ENCODE data around the gene TTC7B. TPM values are rescaled to one million over a fixed set of nuclear protein-coding genes. Genes with fewer than 3 reads are reported as not detected.

TTC7B gene
- total and polyA plus RNA-seq, 2 of the 13 experiments (the other 11 are each of a cell fraction or from before 2014, with no cell fraction given), result 1.3 to 3.2 TPM

- ATAC-seq (no peak), DNase-seq (ENCODE audit: low spot score) (no peak), FAIRE-seq (no peak)
- Histone ChIP-seq H3K4me3 (replicated peaks in 1 of 3; ENCODE audit: insufficient read depth in 1 of 3, low read depth in 2 of 3, low read length in 3 of 3) (no peak overlapping the region), H3K36me3 (replicated peaks in 1 of 2; ENCODE audit: control insufficient read depth in 1 of 2, insufficient read depth in 2 of 2, low read length in 2 of 2) (no peaks in the 10 kb centered on the region), H3K4me1 (ENCODE audit: insufficient read depth, low read length) (no peaks in the 10 kb centered on the region), H2AFZ (ENCODE audit: low read length) (no peak overlapping the region), H4K20me1 (ENCODE audit: insufficient read depth, low read length) (no peaks in the 10 kb centered on the region), H3K27ac (ENCODE audit: extremely low read length, insufficient read depth, low read length) (no peak overlapping the region), H3K79me2 (ENCODE audit: insufficient read depth, low read length) (no peaks in the 10 kb centered on the region), H3K9ac (ENCODE audit: insufficient read depth, low read depth, low read length) (no peak overlapping the region), H3K9me3 (ENCODE audit: low read length) (no peaks in the 10 kb centered on the region), H3K4me2 (ENCODE audit: low read depth, low read length) (no peak overlapping the region), H3K27me3 (ENCODE audit: control insufficient read depth in 1 of 2, insufficient read depth in 2 of 2, low read length in 2 of 2) (no peaks in the 10 kb centered on the region)
- 70% methylated on average over 11 of the region's 17 CpGs for WGBS (ENCODE audit: low lambda C conversion rate)
- no peak for TF ChIP-seq ZBTB34 (CRISPR knock-in tag; IDR thresholded peaks at IDR 0.05)
- TF ChIP-seq TBX3 (IDR thresholded peaks at IDR 0.05; ENCODE audit: borderline replicate concordance), result no peak
- no peak for TF ChIP-seq IKZF1 (IDR thresholded peaks at IDR 0.05)
- no peak for TF ChIP-seq AFF4 (CRISPR knock-in tag; IDR thresholded peaks at IDR 0.05)
- no peak for TF ChIP-seq ZNF10 (CRISPR knock-in tag; IDR thresholded peaks at IDR 0.05; ENCODE audit: borderline replicate concordance, low read depth)
- TF ChIP-seq ZNF207 (IDR thresholded peaks at IDR 0.05; ENCODE audit: borderline replicate concordance), result no peak
- TF ChIP-seq ZNF484 (CRISPR knock-in tag; IDR thresholded peaks at IDR 0.05; ENCODE audit: borderline replicate concordance, low read depth), result no peak
- no peak for TF ChIP-seq NFYC (CRISPR knock-in tag; IDR thresholded peaks at IDR 0.05)
- TF ChIP-seq CAMTA2 (CRISPR knock-in tag; IDR thresholded peaks at IDR 0.05; ENCODE audit: borderline replicate concordance), result no peak
- no TSS peak for BruUV-seq (replicated peaks)
- ChIA-PET POLR2A (no interaction called here), CTCF (ENCODE audit: low intra/inter-chr PET ratio, low total read pairs) (no interaction called here)
- in situ Hi-C loops (cut with HindIII; ENCODE audit: extremely low pct_ligation_motif_present, low pct_unique_long_range_greater_than_20kb) (no loop called here), intact Hi-C loops (cut with micrococcal nuclease; ENCODE audit: unreplicated experiment) (no loop called here)
Observed at GRCh38 chr14:90660865-90661570, 155.2 kb downstream of the TTC7B start.
